Stimulated activated naive B cell treated with anti-CD40 and anti-IgM and Interleukin-4, amounts not matched to agents 10 μg/mL and 1 μg/mL and 100 μg/mL, for 72 hours (primary cell): ENCODE results near the gene OR9G1.
"Not testable (repeated sequence)": the region's sequence is repeated elsewhere in the genome, so short reads cannot be mapped to it uniquely, and the experiment has no call there.

ENCODE experiments used
- ATAC-seq, 2 donors: fragments of 150-1000 bp; cut with Tn5 transposase; replicated peaks; 2 replicates each; pipeline ENCODE4 v1.10.0; 2021; ENCODE audit warnings: moderate library complexity in 1 of 2
- DNase-seq: peaks from one replicate; pipeline ENCODE4 v3.0.0; 2021
- H3K27ac Mint-ChIP-seq: one replicate; pipeline ENCODE4 v1.8.0; 2022; ENCODE audit warnings: mild to moderate bottlenecking, mixed read lengths
- H3K27me3 Mint-ChIP-seq, 2 donors: one replicate each; pipeline ENCODE4 v1.8.0; 2022; ENCODE audit warnings: mixed read lengths in 2 of 2
- H3K36me3 Mint-ChIP-seq, 2 donors: one replicate each; pipeline ENCODE4 v1.8.0; 2022; ENCODE audit warnings: mixed read lengths in 2 of 2, mild to moderate bottlenecking in 1 of 2
- H3K4me1 Mint-ChIP-seq, 2 donors: one replicate each; pipeline ENCODE4 v1.8.0; 2022; ENCODE audit warnings: mixed read lengths in 2 of 2, mild to moderate bottlenecking in 1 of 2
- H3K4me3 Mint-ChIP-seq, 2 donors: one replicate each; pipeline ENCODE4 v1.8.0; 2022; ENCODE audit warnings: mild to moderate bottlenecking in 2 of 2, mixed read lengths in 2 of 2, moderate library complexity in 1 of 2
- H3K9me3 Mint-ChIP-seq, 2 donors: one replicate each; pipeline ENCODE4 v1.8.0; 2022; ENCODE audit warnings: mixed read lengths in 2 of 2, mild to moderate bottlenecking in 1 of 2

Gene OR9G1

GRCh38 chr11:56698795-56699194, at the start of gene OR9G1:
Gene OR9G1 (plus strand): TSS chr11:56699095. CDS start chr11:56700388, 1,293 bp downstream.
- Mint-ChIP-seq H3K4me1 (no peaks in the 10 kb centered on the region), H3K27ac (no peak within 1 kb of the TSS), H3K9me3 (no peaks in the 10 kb centered on the region), H3K36me3 (no peaks in the 10 kb centered on the region), H3K4me3 (no peak within 1 kb of the TSS), H3K27me3 (no peaks in the 10 kb centered on the region)
- ATAC-seq (no peak), DNase-seq (no peak)

- H3K9me3 Mint-ChIP-seq, result peaks cover 4 to 16% of the 10 kb centered on the region in 2 donors
- no peak for DNase-seq
- H3K4me1 Mint-ChIP-seq, result no peaks in the 10 kb centered on the region
- no peak overlapping the region for H3K4me3 Mint-ChIP-seq
- H3K36me3 Mint-ChIP-seq, result no peaks in the 10 kb centered on the region
- H3K27ac Mint-ChIP-seq, result no peak overlapping the region
- ATAC-seq, result no peak
- H3K27me3 Mint-ChIP-seq, result no peaks in the 10 kb centered on the region
Measured at GRCh38 chr11:56659755-56660154, 39.1 kb upstream of the OR9G1 start.

- H3K27me3 Mint-ChIP-seq, result no peaks in the 10 kb centered on the region
- no peaks in the 10 kb centered on the region for H3K4me1 Mint-ChIP-seq
- peaks cover 0 to 3% of the 10 kb centered on the region in 2 donors for H3K9me3 Mint-ChIP-seq
- no peak within 1 kb of the TSS for H3K4me3 Mint-ChIP-seq
- no peak for ATAC-seq
- no peak within 1 kb of the TSS for H3K27ac Mint-ChIP-seq
- no peak for DNase-seq
- no peaks in the 10 kb centered on the region for H3K36me3 Mint-ChIP-seq
Measured at GRCh38 chr11:56663386-56663785, 35.5 kb upstream of the OR9G1 start, which contains the start of gene OR5AR1. Gene OR5AR1 (plus strand): TSS chr11:56663686. CDS start chr11:56663686, 0 bp downstream.

GRCh38 chr11:56670984-56671383, 27.9 kb upstream of the OR9G1 start:
- Mint-ChIP-seq H3K36me3 (no peaks in the 10 kb centered on the region), H3K27ac (no peak overlapping the region), H3K27me3 (no peaks in the 10 kb centered on the region), H3K4me1 (no peaks in the 10 kb centered on the region), H3K4me3 (no peak overlapping the region), H3K9me3 (peaks cover 2 to 6% of the 10 kb centered on the region in 2 donors)
- ATAC-seq, result no peak
- DNase-seq, result no peak

- Mint-ChIP-seq H3K4me1 (no peaks in the 10 kb centered on the region), H3K36me3 (no peaks in the 10 kb centered on the region), H3K4me3 (no peak overlapping the region), H3K27ac (no peak overlapping the region), H3K27me3 (no peaks in the 10 kb centered on the region), H3K9me3 (peaks cover 0 to 6% of the 10 kb centered on the region in 2 donors)
- DNase-seq (no peak), ATAC-seq (no peak)
Measured at GRCh38 chr11:56688554-56689100, 10.3 kb upstream of the OR9G1 start.

GRCh38 chr11:56691179-56691578, 7.7 kb upstream of the OR9G1 start:
- not testable (repeated sequence) for H3K36me3 Mint-ChIP-seq

GRCh38 chr11:56693428-56693827, 5.5 kb upstream of the OR9G1 start:
- ATAC-seq (no peak), DNase-seq (no peak)
- H3K9me3 Mint-ChIP-seq, result no peaks in the 10 kb centered on the region
- H3K4me3 Mint-ChIP-seq, result no peak overlapping the region
- no peak overlapping the region for H3K27ac Mint-ChIP-seq
- no peaks in the 10 kb centered on the region for H3K36me3 Mint-ChIP-seq
- H3K4me1 Mint-ChIP-seq, result no peaks in the 10 kb centered on the region
- no peaks in the 10 kb centered on the region for H3K27me3 Mint-ChIP-seq

More at GRCh38 chr11:56691179-56691578, 7.7 kb upstream of the OR9G1 start:
- not testable (repeated sequence) for ATAC-seq, DNase-seq, H3K27me3 Mint-ChIP-seq, H3K9me3 Mint-ChIP-seq, H3K4me1 Mint-ChIP-seq, H3K27ac Mint-ChIP-seq, H3K4me3 Mint-ChIP-seq

- Mint-ChIP-seq H3K27me3 (no peaks in the 10 kb centered on the region), H3K36me3 (no peaks in the 10 kb centered on the region), H3K4me3 (no peak overlapping the region), H3K27ac (no peak overlapping the region), H3K9me3 (no peaks in the 10 kb centered on the region), H3K4me1 (no peaks in the 10 kb centered on the region)
- no peak for ATAC-seq
- no peak for DNase-seq
Measured at GRCh38 chr11:56700242-56700913, 1.5 kb downstream of the OR9G1 start.

GRCh38 chr11:56700914-56701485, 2.1 kb downstream of the OR9G1 start:
- Mint-ChIP-seq H3K9me3 (no peaks in the 10 kb centered on the region), H3K4me1 (no peaks in the 10 kb centered on the region), H3K36me3 (no peaks in the 10 kb centered on the region), H3K27ac (no peak overlapping the region), H3K4me3 (no peak overlapping the region), H3K27me3 (no peaks in the 10 kb centered on the region)
- DNase-seq (no peak), ATAC-seq (no peak)

- Mint-ChIP-seq H3K9me3 (peaks cover 0 to 3% of the 10 kb centered on the region in 2 donors), H3K4me3 (no peak overlapping the region), H3K27ac (no peak overlapping the region), H3K36me3 (no peaks in the 10 kb centered on the region), H3K27me3 (no peaks in the 10 kb centered on the region), H3K4me1 (no peaks in the 10 kb centered on the region)
- DNase-seq (no peak), ATAC-seq (peak; percentile 19 to 22)
Measured at GRCh38 chr11:56705784-56706396, 7.0 kb downstream of the OR9G1 start.

GRCh38 chr11:56706486-56706885, 7.6 kb downstream of the OR9G1 start:
- no peaks in the 10 kb centered on the region for H3K27me3 Mint-ChIP-seq
- H3K4me3 Mint-ChIP-seq, result no peak overlapping the region
- no peak for ATAC-seq
- H3K9me3 Mint-ChIP-seq, result peaks cover 0 to 3% of the 10 kb centered on the region in 2 donors
- no peaks in the 10 kb centered on the region for H3K36me3 Mint-ChIP-seq
- H3K4me1 Mint-ChIP-seq, result no peaks in the 10 kb centered on the region
- H3K27ac Mint-ChIP-seq, result no peak overlapping the region
- no peak for DNase-seq

- DNase-seq, result no peak
- no peak overlapping the region for H3K4me3 Mint-ChIP-seq
- H3K4me1 Mint-ChIP-seq, result no peaks in the 10 kb centered on the region
- H3K36me3 Mint-ChIP-seq, result no peaks in the 10 kb centered on the region
- H3K27me3 Mint-ChIP-seq, result no peaks in the 10 kb centered on the region
- H3K9me3 Mint-ChIP-seq, result peaks cover 5 to 6% of the 10 kb centered on the region in 2 donors
- ATAC-seq, result no peak
- no peak overlapping the region for H3K27ac Mint-ChIP-seq
Measured at GRCh38 chr11:56714206-56714605, 15.3 kb downstream of the OR9G1 start.

- ATAC-seq (no peak), DNase-seq (no peak)
- peaks cover 3 to 6% of the 10 kb centered on the region in 2 donors for H3K9me3 Mint-ChIP-seq
- H3K36me3 Mint-ChIP-seq, result no peaks in the 10 kb centered on the region
- no peak overlapping the region for H3K27ac Mint-ChIP-seq
- H3K27me3 Mint-ChIP-seq, result no peaks in the 10 kb centered on the region
- no peak overlapping the region for H3K4me3 Mint-ChIP-seq
- H3K4me1 Mint-ChIP-seq, result no peaks in the 10 kb centered on the region
Measured at GRCh38 chr11:56716379-56716854, 17.5 kb downstream of the OR9G1 start.

- Mint-ChIP-seq H3K36me3 (no peaks in the 10 kb centered on the region), H3K4me3 (no peak overlapping the region), H3K4me1 (no peaks in the 10 kb centered on the region), H3K9me3 (peaks cover 0 to 2% of the 10 kb centered on the region in 2 donors), H3K27me3 (no peaks in the 10 kb centered on the region), H3K27ac (no peak overlapping the region)
- no peak for DNase-seq
- no peak for ATAC-seq
Measured at GRCh38 chr11:56720513-56720912, 21.6 kb downstream of the OR9G1 start.
